HepG2 (cell line): ENCODE results near the gene ZMYND8. TPM values are rescaled to one million over a fixed set of nuclear protein-coding genes. Genes with fewer than 3 reads are reported as not detected.

Source experiments
- AGO2 ChIP-seq: fragments of 200-400 bp; formaldehyde crosslinking; optimal IDR thresholded peaks from 2 replicates; pipeline ENCODE3; 2017; ENCODE audit warnings: mild to moderate bottlenecking, low read depth, low read length, moderate library complexity
- CEBPB ChIP-seq: IDR thresholded peaks from 2 replicates; pipeline ENCODE4 v1.6.1; 2011; ENCODE audit warnings: low read depth, low read length, improper control_type of control experiment, borderline replicate concordance
- FOXC1 ChIP-seq: sonication (generic); formaldehyde crosslinking; IDR thresholded peaks from 2 replicates; pipeline ENCODE4 v1.8.0; 2022; ENCODE audit warnings: mild to moderate bottlenecking, missing genetic modification reagents, borderline replicate concordance
- FOXO1 ChIP-seq: sonication (generic); formaldehyde crosslinking; IDR thresholded peaks from 2 replicates; pipeline ENCODE4 v1.4.0; 2020; ENCODE audit warnings: missing genetic modification reagents
- GFI1 ChIP-seq: sonication (generic); formaldehyde crosslinking; IDR thresholded peaks from 2 replicates; pipeline ENCODE4 v1.5.0; 2020; ENCODE audit warnings: missing genetic modification reagents, mild to moderate bottlenecking, borderline replicate concordance
- GMEB1 ChIP-seq: sonication (generic); formaldehyde crosslinking; IDR thresholded peaks from 2 replicates; pipeline ENCODE4 v1.5.1; 2020; ENCODE audit warnings: missing genetic modification reagents, mild to moderate bottlenecking, borderline replicate concordance
- HNRNPL ChIP-seq: fragments of 200-400 bp; formaldehyde crosslinking; IDR thresholded peaks from 2 replicates; pipeline ENCODE4 v1.6.1; 2017; ENCODE audit warnings: mild to moderate bottlenecking, low read depth, low read length
- HNRNPLL ChIP-seq: fragments of 200-400 bp; formaldehyde crosslinking; IDR thresholded peaks from 2 replicates; pipeline ENCODE4 v1.6.1; 2017; ENCODE audit warnings: mild to moderate bottlenecking, low read depth, low read length; ENCODE audit not compliant: poor library complexity, severe bottlenecking
- JUNB ChIP-seq: sonication (generic); formaldehyde crosslinking; IDR thresholded peaks from 2 replicates; pipeline ENCODE4 v1.8.0; 2022; ENCODE audit warnings: missing genetic modification reagents, mild to moderate bottlenecking, borderline replicate concordance
- KLF6 ChIP-seq: IDR thresholded peaks from 2 replicates; pipeline ENCODE4 v1.8.0; 2016; ENCODE audit warnings: missing biosample characterization, missing genetic modification reagents
- MTERF4 ChIP-seq: sonication (generic); formaldehyde crosslinking; IDR thresholded peaks from 2 replicates; pipeline ENCODE4 v1.8.0; 2023; ENCODE audit warnings: mild to moderate bottlenecking, missing genetic modification reagents
- POLR2A ChIP-seq, 2 experiments: IDR thresholded peaks; 2 replicates each; pipeline ENCODE4 v1.6.1; 2011; ENCODE audit warnings: low read depth in 2 of 2, low read length in 2 of 2, mild to moderate bottlenecking in 1 of 2, moderate library complexity in 1 of 2; ENCODE audit not compliant: insufficient read depth in 1 of 2
- SAP130 ChIP-seq: IDR thresholded peaks from 2 replicates; pipeline ENCODE4 v1.6.1; 2016; ENCODE audit warnings: low read depth
- SP1 ChIP-seq, 2 experiments: fragments of 450-650 bp in 1 of 2; sonication (generic) in 1 of 2; formaldehyde crosslinking in 1 of 2; IDR thresholded peaks; 2 replicates each; pipeline versions ENCODE4 v1.4.0 to v1.6.1; 2016 to 2020; ENCODE audit warnings: missing genetic modification reagents in 1 of 2
- ZBTB44 ChIP-seq: sonication (generic); formaldehyde crosslinking; IDR thresholded peaks from 2 replicates; pipeline ENCODE4 v1.4.0; 2020; ENCODE audit warnings: missing genetic modification reagents
- ZMAT5 ChIP-seq: sonication (generic); formaldehyde crosslinking; IDR thresholded peaks from 2 replicates; pipeline ENCODE4 v1.5.0; 2020; ENCODE audit warnings: mild to moderate bottlenecking, low read depth, missing genetic modification reagents, borderline replicate concordance
- ZNF256 ChIP-seq: sonication (generic); formaldehyde crosslinking; conservative IDR thresholded peaks from 2 replicates; pipeline ENCODE4 v1.4.0; 2020; ENCODE audit warnings: missing genetic modification reagents
- ZNF557 ChIP-seq: sonication (generic); formaldehyde crosslinking; IDR thresholded peaks from 2 replicates; pipeline ENCODE4 v1.4.0; 2020; ENCODE audit warnings: missing genetic modification reagents
- polyA plus RNA-seq, 8 experiments: library from polyadenylated mRNA; depleted of rRNA in 3 of 8; stranded (reverse) in 7 of 8; unstranded in 1 of 8; fragments of >200 nt; fragmentation: Illumina TruSeq in 4 of 8; extraction: Trizol in 4 of 8; gene quantifications; 2 replicates each; pipeline versions ENCODE4 v1.2.1 to v1.2.3, GENCODE V29; 2011 to 2016; ENCODE audit warnings: low read depth in 4 of 8, missing spikeins in 1 of 8, mixed read lengths in 1 of 8; ENCODE audit not compliant: insufficient read depth in 1 of 8
- total RNA-seq, 5 experiments: library from RNA; depleted of rRNA; stranded (reverse); fragments of >200 nt; fragmentation: Illumina TruSeq; extraction: Trizol; gene quantifications; 2 replicates each; pipeline ENCODE4 v1.2.3, GENCODE V29; 2016; ENCODE audit warnings: low read depth in 1 of 5
- TF ChIP-seq, protein P1 (sequence below): sonication (generic); formaldehyde crosslinking; IDR thresholded peaks from 2 replicates; pipeline ENCODE4 v1.4.0; 2020; ENCODE audit warnings: missing genetic modification reagents

ZMYND8 gene
- total and polyA plus RNA-seq, 2 of the 13 experiments (the other 11 are each of a cell fraction or from before 2014, with no cell fraction given) = 53.9 to 84.7 TPM

GRCh38 chr20:47317127-47317895 is 39.2 kb downstream of the ZMYND8 start (continued):
- TF ChIP-seq SAP130 (CRISPR knock-in tag) (peak; percentile 28; the same call in 1 of the 2 replicates), ZNF557 (no peak), MTERF4 (CRISPR knock-in tag) (no peak), AGO2 (peak; percentile 45), CEBPB (no peak), ZMAT5 (CRISPR knock-in tag) (no peak), GFI1 (no peak), ZNF256 (CRISPR knock-in tag) (no peak), POLR2A (IDR thresholded peaks at IDR 0.05; ENCODE audit: insufficient read depth in 1 of 2, low read depth in 2 of 2, low read length in 2 of 2) (peak in 1 of 2 experiments; percentile 45; a peak in 1 of 4 replicates), JUNB (CRISPR knock-in tag) (no peak), KLF6 (CRISPR knock-in tag) (no peak), HNRNPLL (no peak), HNRNPL (no peak), GMEB1 (CRISPR knock-in tag) (no peak), FOXC1 (CRISPR knock-in tag) (peak; percentile 37; the same call in 1 of the 2 replicates), FOXO1 (CRISPR knock-in tag) (no peak), SP1 (IDR thresholded peaks at IDR 0.05) (no peak), SP1 (CRISPR knock-in tag; IDR thresholded peaks at IDR 0.05) (0 out of 2 replicates have a peak, but pooled peaks have one; percentile 23), ZBTB44 (CRISPR knock-in tag) (no peak)
- TF ChIP-seq, protein P1, sequence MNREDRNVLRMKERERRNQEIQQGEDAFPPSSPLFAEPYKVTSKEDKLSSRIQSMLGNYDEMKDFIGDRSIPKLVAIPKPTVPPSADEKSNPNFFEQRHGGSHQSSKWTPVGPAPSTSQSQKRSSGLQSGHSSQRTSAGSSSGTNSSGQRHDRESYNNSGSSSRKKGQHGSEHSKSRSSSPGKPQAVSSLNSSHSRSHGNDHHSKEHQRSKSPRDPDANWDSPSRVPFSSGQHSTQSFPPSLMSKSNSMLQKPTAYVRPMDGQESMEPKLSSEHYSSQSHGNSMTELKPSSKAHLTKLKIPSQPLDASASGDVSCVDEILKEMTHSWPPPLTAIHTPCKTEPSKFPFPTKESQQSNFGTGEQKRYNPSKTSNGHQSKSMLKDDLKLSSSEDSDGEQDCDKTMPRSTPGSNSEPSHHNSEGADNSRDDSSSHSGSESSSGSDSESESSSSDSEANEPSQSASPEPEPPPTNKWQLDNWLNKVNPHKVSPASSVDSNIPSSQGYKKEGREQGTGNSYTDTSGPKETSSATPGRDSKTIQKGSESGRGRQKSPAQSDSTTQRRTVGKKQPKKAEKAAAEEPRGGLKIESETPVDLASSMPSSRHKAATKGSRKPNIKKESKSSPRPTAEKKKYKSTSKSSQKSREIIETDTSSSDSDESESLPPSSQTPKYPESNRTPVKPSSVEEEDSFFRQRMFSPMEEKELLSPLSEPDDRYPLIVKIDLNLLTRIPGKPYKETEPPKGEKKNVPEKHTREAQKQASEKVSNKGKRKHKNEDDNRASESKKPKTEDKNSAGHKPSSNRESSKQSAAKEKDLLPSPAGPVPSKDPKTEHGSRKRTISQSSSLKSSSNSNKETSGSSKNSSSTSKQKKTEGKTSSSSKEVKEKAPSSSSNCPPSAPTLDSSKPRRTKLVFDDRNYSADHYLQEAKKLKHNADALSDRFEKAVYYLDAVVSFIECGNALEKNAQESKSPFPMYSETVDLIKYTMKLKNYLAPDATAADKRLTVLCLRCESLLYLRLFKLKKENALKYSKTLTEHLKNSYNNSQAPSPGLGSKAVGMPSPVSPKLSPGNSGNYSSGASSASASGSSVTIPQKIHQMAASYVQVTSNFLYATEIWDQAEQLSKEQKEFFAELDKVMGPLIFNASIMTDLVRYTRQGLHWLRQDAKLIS (CRISPR knock-in tag) = no peak
